SK-N-SH (cell line): ENCODE data around the gene DYNC2LI1.

Experiments used
- CHD2 ChIP-seq: fragments of 150-350 bp; IDR thresholded peaks from 2 replicates; pipeline ENCODE4 v1.6.1; 2018; ENCODE audit warnings: low read length; ENCODE audit not compliant: partially characterized antibody
- CTCF ChIP-seq: fragments of 200-600 bp; sonication (generic); IDR thresholded peaks from 2 replicates; pipeline ENCODE4 v1.6.1; 2017; ENCODE audit warnings: antibody characterized with exemption, mild to moderate bottlenecking, moderate library complexity
- POLR2AphosphoS5 ChIP-seq: IDR thresholded peaks from 2 replicates; pipeline ENCODE4 v1.6.1; 2012; ENCODE audit warnings: low read depth, low read length
- TCF12 ChIP-seq: IDR thresholded peaks from 2 replicates; pipeline ENCODE4 v1.4.0; 2012
- USF2 ChIP-seq: fragments of 150-350 bp; IDR thresholded peaks from 2 replicates; pipeline ENCODE4 v1.6.1; 2017; ENCODE audit warnings: antibody characterized with exemption, low read length, low read depth, borderline replicate concordance
- YY1 ChIP-seq: IDR thresholded peaks from 2 replicates; pipeline ENCODE4 v1.4.0; 2012; ENCODE audit warnings: low read depth, mild to moderate bottlenecking

- no peak for TF ChIP-seq CHD2
- no peak for TF ChIP-seq CTCF
- TF ChIP-seq TCF12: no peak
- TF ChIP-seq USF2: no peak
- TF ChIP-seq YY1: no peak
- TF ChIP-seq POLR2AphosphoS5: no peak
Observed at GRCh38 chr2:43810888-43811287, 37.0 kb downstream of the DYNC2LI1 start.
